SIG-M5 treated with dmso at 0.1 percent for 504 hours (cell line): ENCODE data around the gene MARK4.
"Not testable (repeated sequence)": the region's sequence is repeated elsewhere in the genome, so short reads cannot be mapped to it uniquely, and the experiment has no call there.

Source experiments
- DNase-seq: peaks from one replicate; lab custom pipeline; 2025; ENCODE audit not compliant: unreplicated experiment; lab: John Stamatoyannopoulos, UW

Gene MARK4

GRCh38 chr19:45250832-45251451 is at the start of gene MARK4:
Gene MARK4, plus strand, starts transcription at chr19:45251271. Its CDS starts 318 bp downstream, at chr19:45251589.
- DNase-seq, result peak; percentile 46

- no peak for DNase-seq
Observed at GRCh38 chr19:45202637-45203036, 48.4 kb upstream of the MARK4 start.

DNA sequence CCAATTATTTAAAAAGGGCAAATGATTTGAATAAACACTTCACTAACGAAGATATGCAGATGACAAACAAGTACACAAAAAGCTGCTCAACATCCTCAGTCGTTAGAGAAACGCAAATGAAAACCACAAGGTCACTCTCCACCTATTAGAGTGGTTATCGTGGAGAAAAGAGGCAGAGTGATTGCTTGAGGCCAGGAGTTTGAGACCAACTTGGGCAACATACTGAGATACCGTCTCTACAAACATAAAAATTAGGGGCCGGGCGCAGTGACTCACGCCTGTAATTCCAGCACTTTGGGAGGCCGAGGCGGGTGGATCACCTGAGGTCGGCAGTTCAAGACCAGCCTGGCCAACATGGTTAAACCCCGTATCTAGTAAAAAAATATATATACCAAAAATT is 45.3 kb upstream of the MARK4 start:
- DNase-seq, result no peak

DNA sequence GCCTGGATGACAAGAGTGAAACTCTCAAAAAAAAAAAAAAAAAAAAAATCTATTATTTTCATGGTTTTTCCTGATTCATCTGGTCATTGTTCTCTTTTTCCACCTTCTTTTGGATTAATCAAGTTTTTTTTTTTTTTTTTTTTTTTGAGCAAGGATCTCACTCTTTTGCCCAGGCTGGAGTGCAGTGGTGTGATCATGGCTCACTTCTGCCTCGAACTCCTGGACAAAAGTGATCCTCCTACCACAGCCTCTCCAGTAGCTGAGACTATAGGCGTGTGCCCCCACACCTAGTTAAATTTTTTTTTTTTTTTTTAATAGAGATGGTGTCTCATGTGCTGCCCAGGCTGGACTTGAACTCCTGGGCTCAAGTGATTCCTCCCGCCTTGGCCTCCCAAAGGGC is 44.7 kb upstream of the MARK4 start:
- no peak for DNase-seq

GRCh38 chr19:45211751-45212381 is 39.2 kb upstream of the MARK4 start:
- DNase-seq, result no peak

GRCh38 chr19:45213031-45213430 is 38.0 kb upstream of the MARK4 start:
- no peak for DNase-seq

- no peak for DNase-seq
Observed at GRCh38 chr19:45215391-45216191, 35.5 kb upstream of the MARK4 start.

DNA sequence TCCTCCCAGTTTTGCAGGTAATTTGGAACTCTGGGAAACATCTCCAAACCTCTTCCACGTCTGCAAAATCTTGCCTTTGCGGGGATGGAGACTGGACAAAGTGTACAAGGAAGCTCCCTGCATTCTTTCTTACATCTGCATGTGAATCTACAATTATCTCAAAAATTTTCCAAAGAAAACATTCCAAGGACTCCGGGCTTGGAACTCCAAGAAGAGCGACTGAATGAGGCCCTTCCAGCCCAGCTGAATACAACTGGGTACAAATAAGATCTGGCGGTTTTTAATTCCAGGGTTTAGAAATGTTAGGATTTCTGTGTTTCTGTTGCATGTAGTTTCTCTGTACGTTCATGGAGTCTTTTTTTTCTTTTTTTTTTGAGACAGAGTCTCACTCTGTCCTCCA is 34.4 kb upstream of the MARK4 start:
- no peak for DNase-seq

DNA sequence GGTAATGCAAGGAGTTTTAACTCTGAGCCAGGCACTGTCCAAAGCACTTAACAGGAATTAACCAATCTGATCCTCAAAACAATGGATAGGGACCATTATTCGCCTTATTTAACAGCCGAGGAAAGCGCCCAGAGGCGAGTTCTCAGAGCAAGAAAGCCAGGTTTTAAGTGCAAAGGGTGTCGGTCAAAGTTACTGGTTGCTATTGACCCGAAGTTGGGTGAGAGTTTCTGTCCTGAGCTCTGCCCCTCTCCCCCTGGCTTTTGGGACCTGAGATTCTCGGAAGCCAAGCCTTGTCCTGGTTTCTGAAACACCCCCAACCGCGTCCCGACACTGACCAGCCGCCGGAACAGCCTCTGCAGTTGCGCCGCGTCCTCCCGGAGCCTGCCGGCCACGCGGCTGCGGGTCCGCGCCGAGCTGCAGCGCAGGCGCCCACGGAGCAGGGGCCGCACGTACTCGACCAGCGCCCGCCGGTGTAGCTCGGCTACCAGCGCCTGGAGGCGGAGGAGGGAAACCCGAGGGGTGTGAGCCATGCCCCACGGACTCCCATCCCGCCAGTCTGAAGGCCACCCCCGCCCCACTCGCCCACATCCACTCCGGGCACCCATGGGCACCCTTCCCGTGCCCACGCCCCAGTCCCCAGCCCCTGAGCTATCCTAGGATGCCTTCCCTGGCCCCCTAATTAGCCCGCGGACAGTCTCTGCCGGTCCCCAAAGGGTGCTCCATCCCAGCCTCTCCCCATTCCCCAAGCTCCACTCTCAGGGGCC is 33.7 kb upstream of the MARK4 start:
- DNase-seq, result no peak

DNA sequence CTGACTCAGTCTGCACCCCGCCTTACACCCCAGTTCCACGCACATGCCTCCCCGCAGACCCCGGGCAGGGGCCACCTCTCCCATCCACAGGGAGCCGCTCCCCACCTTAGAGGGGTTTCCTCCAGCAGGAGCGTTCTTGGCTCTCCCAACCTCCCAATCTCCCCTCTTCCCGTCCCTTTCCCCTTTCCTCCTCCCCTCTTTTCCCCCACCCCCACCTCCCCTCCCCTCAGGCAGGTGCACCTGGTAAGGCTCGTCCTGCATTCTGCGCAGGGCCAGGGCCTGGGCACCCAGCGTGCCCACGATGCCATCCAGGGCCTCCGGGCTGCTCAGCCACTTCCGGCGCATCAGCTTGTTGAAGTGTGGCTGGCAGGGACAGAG is 33.1 kb upstream of the MARK4 start:
- DNase-seq, result no peak

GRCh38 chr19:45218426-45218825 is 32.6 kb upstream of the MARK4 start:
- DNase-seq, result no peak

DNA sequence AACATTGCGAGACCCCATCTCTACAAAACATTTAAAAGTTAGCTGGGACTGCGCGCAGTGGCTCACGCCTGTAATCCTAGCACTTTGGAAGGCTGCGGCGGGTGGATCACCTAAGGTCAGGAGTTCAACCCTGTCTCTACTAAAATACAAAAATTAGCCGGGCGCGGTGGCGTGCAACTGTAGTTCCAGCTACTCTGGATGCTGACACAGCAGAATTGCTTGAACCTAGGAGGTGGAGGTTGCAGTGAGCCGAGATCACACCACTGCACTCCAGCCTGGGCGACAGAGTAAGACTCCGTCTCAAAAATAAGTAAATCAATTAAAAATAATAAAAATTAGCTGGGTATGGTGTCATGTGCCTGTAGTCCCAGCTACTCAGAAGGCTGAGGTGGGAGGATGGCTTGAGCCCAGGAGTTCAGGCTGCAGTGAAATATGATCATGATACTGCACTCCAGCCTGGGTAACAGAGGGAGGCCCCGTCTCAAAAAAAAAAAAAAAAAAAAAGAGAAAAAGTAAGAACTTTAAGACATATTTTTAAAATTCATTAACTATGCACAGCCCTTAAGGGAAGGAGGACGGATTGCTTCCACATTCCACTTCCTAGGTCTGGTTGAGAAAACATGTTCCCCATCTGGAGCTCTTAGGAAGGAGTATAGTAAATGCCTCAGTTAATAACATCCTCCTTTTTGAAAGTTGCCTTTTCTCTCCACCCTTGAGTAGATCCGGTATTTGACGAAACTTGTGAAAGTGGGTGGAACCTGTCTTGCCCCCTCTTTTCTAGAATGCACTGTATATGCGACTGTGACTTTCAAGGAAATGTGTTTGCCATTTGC is 31.9 kb upstream of the MARK4 start:
- peak; percentile 9 for DNase-seq

DNA sequence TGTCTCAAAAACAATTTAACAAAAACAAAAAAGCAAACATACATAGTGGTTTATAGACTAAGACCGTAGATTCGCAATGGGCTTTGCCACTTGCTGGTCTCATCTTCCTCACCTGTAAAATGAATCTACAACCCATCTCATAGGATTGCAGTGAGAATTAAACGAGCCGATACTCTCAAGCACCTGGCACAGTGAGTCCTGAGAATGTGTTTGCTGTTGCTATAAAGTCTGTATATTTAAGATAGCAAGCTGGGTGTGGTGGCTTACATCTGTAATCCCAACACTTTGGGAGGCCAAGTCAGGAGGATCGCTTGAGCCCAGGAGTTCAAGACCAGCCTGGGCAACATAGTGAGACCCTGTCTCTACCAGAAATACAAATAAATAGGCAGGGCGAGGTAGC is 28.3 kb upstream of the MARK4 start:
- DNase-seq, result no peak

DNA sequence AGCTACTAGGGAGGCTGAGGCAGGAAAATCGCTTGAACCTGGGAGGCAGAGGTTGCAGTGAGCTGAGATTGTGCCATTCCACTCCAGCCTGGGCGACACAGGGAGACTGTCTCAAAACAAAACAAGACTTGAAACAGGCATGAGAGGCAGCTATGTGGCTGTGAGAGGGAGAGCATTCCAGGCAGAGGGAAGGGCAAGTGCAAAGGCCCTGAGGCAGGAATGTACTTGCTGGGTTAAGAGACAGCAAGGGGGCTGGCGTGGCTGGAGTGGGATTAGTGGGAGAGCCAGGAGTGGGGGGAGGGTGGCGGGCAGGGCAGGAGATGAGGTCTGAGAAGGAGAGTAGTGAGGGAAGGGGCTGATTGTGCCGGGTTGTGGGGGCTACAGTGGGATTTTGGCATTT is 27.2 kb upstream of the MARK4 start:
- no peak for DNase-seq

- no peak for DNase-seq
Observed at GRCh38 chr19:45224645-45225044, 26.4 kb upstream of the MARK4 start.

DNA sequence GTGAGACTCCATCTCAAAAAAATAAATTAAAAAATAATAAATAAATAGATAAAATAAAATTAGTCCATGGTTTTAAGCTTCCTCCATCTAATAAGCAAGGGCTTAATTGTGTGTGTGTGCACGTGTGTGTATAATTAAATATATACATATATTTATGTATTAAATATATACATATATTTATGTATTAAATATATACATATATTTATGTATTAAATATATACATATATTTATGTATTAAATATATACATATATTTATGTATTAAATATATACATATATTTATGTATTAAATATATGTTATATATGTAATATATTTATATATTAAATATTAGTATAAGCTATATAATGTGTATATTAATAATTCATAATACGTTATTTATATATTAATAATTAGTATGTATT is 22.0 kb upstream of the MARK4 start:
- DNase-seq, result not testable (repeated sequence)

DNA sequence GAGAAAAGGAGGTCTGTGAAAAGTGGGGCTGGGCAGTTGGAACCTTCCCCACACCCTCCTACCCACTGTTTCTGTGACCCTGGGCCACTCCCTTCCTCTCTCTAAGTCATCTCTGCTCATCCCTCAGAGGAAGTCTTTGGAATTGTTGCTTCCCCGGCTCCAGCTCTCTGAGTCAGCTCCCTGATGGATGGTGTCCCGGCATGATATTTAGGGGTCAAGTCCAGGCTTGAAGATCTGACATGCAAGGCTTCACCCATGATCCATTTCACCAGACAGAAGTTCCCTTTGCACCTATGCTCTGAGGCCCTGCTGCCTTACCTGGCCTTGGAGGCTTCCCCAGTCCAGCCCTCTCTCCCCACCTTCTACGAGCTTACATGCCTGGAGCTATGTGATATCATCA is 19.2 kb upstream of the MARK4 start:
- no peak for DNase-seq

DNA sequence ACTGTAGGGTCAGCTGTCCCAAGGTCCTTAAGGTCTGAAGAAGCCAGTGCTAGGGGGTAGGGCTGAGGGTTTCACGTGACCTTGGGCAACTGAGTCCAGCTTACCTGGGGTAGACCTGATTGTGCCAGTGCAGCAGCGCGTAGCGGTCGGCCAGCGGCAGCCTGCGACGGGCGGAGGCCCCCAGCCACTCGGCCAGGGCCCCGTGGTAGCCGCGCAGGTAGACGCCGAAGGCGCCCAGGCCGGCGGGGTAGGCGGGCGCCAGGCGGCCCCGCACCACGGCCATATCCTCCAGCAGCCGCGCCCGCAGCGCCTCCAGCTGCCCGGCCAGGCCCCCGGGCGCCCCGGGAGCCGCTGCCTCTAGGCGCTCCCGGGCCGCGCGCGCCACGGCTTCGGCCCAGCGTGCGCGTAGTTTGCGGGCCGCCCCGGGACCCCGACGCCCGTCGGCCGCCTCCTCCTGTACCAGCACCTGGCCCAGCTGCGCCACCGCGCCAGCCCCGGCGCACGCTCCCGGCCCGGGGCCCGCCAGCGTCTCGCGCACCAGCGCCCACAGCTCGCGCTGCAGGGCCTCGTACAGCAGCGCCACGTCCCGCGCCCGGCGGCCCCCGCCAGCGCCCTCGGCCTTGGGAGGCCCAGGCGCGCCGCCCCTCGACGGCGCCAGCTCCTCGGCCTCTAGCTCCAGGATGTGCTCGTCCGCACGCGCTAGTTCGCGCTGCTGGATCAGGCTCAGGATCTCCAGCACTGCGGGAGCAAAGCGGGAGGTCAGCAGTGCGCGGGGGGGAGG is 16.8 kb upstream of the MARK4 start:
- DNase-seq, result no peak

GRCh38 chr19:45235485-45235884 is 15.6 kb upstream of the MARK4 start:
- DNase-seq, result no peak

- DNase-seq, result no peak
Observed at GRCh38 chr19:45238556-45238955, 12.5 kb upstream of the MARK4 start.
